Heart left ventricle (tissue), 13 donors: ENCODE results near the gene RFX1.

Experiments
- CTCF ChIP-seq, 12 donors: fragments of 200-600 bp; sonication (generic) in 4 of 12; IDR thresholded peaks; one replicate each; pipeline versions ENCODE4 v1.5.0 to v1.8.0; 2018 to 2022; ENCODE audit warnings: antibody characterized with exemption in 12 of 12, mild to moderate bottlenecking in 5 of 12
- POLR2A ChIP-seq, 2 donors: fragments of 450-650 bp; IDR thresholded peaks; one replicate each; pipeline ENCODE4 v1.6.1; 2017; ENCODE audit warnings: antibody characterized with exemption in 2 of 2, mild to moderate bottlenecking in 2 of 2, moderate library complexity in 2 of 2
- donor health status: ischemic (EF 13 %, LVEDD 7.1; RV severe dilation, severe dysfunction).
- donor health status: DM: no; HTN: yes; CAD: no.
- donor health status: DM: no; HTN: no; CAD: no.
- donor health status: ischemic (EF 25% LVEDD 6.9; RV normal size, moderate dysfunction).
- donor health status: ischemic (EF 25% LVEDD 5.7; RV mildly dilated, moderate dysfunction).
- donor health status: ischemic (EF 35%, LVEDD 5.7; RV mildly dilated, moderate dysfunction).
- donor health status: nonischemic (EF 11% LVEDD 7.7; RV severe dilation, severe dysfunction).
- donor health status: DM: yes; HTN: yes; CAD: no.
- donor health status: PGD.
- donor health status: ischemic (EF 29% LVEDD 5.4; RV normal size, mild dysfunction).
- donor health status: nonischemic (EF 23%, LVEDD 6.1; RV moderate dilation, normal function).

- TF ChIP-seq CTCF (IDR thresholded peaks at IDR 0.05): no peak
- no peak for TF ChIP-seq POLR2A (IDR thresholded peaks at IDR 0.05)
Observed at GRCh38 chr19:14022469-14022868, 16.3 kb upstream of the RFX1 start.
